DND-41 (cell line): ENCODE results near the gene PLEKHA4.

Experiments
- ATAC-seq: fragments of 200-7000 bp; cut with Tn5 transposase; 3 replicates; pipeline ENCODE4 v1.9.1; 2021; ENCODE audit warnings: low read depth; ENCODE audit not compliant: insufficient read depth
- DNase-seq: peaks from one replicate; pipeline ENCODE4 v3.0.0-alpha.2; 2020
- H2AFZ ChIP-seq: 2 replicates; pipeline ENCODE4 v1.6.0; 2012; ENCODE audit warnings: low read depth, low read length
- H3K27ac ChIP-seq: 2 replicates; pipeline ENCODE4 v1.5.1; 2012; ENCODE audit warnings: low read length, inconsistent platforms
- H3K27me3 ChIP-seq: fragments of 200-600 bp; sonication (generic); 2 replicates; pipeline ENCODE4 v1.6.0; 2012; ENCODE audit warnings: low read length, mild to moderate bottlenecking, inconsistent platforms; ENCODE audit not compliant: insufficient read depth, poor library complexity
- H3K36me3 ChIP-seq: 2 replicates; pipeline ENCODE4 v1.5.1; 2012; ENCODE audit warnings: low read length, inconsistent platforms; ENCODE audit not compliant: insufficient read depth
- H3K4me1 ChIP-seq: 2 replicates; pipeline ENCODE4 v1.5.1; 2012; ENCODE audit warnings: mild to moderate bottlenecking, low read length; ENCODE audit not compliant: insufficient read depth
- H3K4me2 ChIP-seq: 2 replicates; pipeline ENCODE4 v1.6.0; 2012; ENCODE audit warnings: mild to moderate bottlenecking, moderate library complexity, low read length, inconsistent platforms; ENCODE audit not compliant: insufficient read depth
- H3K4me3 ChIP-seq, 2 experiments: fragments of 200-600 bp in 1 of 2; shearing (Covaris generic) in 1 of 2; 2 replicates each; pipeline ENCODE4 v1.5.1; 2012 to 2016; ENCODE audit warnings: inconsistent platforms in 2 of 2, low read length in 2 of 2, mild to moderate bottlenecking in 2 of 2, low read depth in 1 of 2, moderate library complexity in 1 of 2
- H3K79me2 ChIP-seq: 2 replicates; pipeline ENCODE4 v1.6.0; 2012; ENCODE audit warnings: low read length, inconsistent platforms; ENCODE audit not compliant: insufficient read depth
- H3K9ac ChIP-seq: 2 replicates; pipeline ENCODE4 v1.6.0; 2012; ENCODE audit warnings: low read depth, mild to moderate bottlenecking, inconsistent platforms, low read length, moderate library complexity
- H3K9me3 ChIP-seq: 2 replicates; pipeline ENCODE4 v1.5.1; 2012; ENCODE audit warnings: low read length, moderate library complexity, mild to moderate bottlenecking, inconsistent platforms; ENCODE audit not compliant: insufficient read depth, severe bottlenecking
- H4K20me1 ChIP-seq: 2 replicates; pipeline ENCODE4 v1.6.0; 2012; ENCODE audit warnings: low read length; ENCODE audit not compliant: insufficient read depth
- EZH2 ChIP-seq: IDR thresholded peaks from 3 replicates; pipeline ENCODE4 v1.6.1; 2012; ENCODE audit warnings: borderline replicate concordance, low read depth, mild to moderate bottlenecking, moderate library complexity, low read length, inconsistent platforms; ENCODE audit not compliant: severe bottlenecking
- TF ChIP-seq, protein P1 (sequence below): IDR thresholded peaks from 2 replicates; pipeline ENCODE4 v1.5.1; 2012; ENCODE audit warnings: borderline replicate concordance, low read length, moderate library complexity, mild to moderate bottlenecking; ENCODE audit not compliant: poor library complexity, severe bottlenecking; ENCODE audit errors: extremely low read depth

The PLEKHA4 gene

GRCh38 chr19:48806518-48806817, 61.9 kb downstream of the PLEKHA4 start:
- Histone ChIP-seq H3K27me3 (no peaks in the 10 kb centered on the region), H3K79me2 (peaks cover 38% of the 10 kb centered on the region), H3K9me3 (no peaks in the 10 kb centered on the region), H3K4me1 (peaks cover 24% of the 10 kb centered on the region), H2AFZ (no peak overlapping the region), H3K4me2 (no peak overlapping the region), H4K20me1 (peaks cover 15% of the 10 kb centered on the region), H3K36me3 (peaks cover 16% of the 10 kb centered on the region), H3K9ac (no peak overlapping the region), H3K27ac (no peak overlapping the region), H3K4me3 (no peak overlapping the region)
- TF ChIP-seq, protein P1, sequence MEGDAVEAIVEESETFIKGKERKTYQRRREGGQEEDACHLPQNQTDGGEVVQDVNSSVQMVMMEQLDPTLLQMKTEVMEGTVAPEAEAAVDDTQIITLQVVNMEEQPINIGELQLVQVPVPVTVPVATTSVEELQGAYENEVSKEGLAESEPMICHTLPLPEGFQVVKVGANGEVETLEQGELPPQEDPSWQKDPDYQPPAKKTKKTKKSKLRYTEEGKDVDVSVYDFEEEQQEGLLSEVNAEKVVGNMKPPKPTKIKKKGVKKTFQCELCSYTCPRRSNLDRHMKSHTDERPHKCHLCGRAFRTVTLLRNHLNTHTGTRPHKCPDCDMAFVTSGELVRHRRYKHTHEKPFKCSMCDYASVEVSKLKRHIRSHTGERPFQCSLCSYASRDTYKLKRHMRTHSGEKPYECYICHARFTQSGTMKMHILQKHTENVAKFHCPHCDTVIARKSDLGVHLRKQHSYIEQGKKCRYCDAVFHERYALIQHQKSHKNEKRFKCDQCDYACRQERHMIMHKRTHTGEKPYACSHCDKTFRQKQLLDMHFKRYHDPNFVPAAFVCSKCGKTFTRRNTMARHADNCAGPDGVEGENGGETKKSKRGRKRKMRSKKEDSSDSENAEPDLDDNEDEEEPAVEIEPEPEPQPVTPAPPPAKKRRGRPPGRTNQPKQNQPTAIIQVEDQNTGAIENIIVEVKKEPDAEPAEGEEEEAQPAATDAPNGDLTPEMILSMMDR, result no peak
- TF ChIP-seq EZH2, result no peak
- ATAC-seq (no peak), DNase-seq (no peak)

DNA sequence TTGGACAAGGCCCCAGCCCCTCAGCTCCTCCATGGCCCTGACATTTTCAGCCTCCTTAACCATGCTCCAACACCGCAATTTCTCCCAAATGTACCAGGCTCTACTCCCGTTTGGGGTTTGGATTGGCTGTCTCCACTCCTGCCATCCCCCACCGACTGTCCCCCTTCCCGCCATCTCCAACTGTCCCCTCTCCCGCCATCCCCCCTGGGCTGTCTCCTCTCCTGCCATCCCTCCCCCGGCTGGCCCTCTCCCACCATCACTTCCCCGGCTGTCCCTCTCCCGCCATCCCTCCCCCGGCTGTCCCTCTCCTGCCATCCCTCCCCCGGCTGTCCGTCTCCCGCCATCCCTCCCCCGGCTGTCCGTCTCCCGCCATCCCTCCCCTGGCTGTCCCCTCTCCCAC, 63.0 kb downstream of the PLEKHA4 start:
- no peak for DNase-seq
- Histone ChIP-seq H3K9me3 (no peaks in the 10 kb centered on the region), H3K27ac (no peak overlapping the region)

DNA sequence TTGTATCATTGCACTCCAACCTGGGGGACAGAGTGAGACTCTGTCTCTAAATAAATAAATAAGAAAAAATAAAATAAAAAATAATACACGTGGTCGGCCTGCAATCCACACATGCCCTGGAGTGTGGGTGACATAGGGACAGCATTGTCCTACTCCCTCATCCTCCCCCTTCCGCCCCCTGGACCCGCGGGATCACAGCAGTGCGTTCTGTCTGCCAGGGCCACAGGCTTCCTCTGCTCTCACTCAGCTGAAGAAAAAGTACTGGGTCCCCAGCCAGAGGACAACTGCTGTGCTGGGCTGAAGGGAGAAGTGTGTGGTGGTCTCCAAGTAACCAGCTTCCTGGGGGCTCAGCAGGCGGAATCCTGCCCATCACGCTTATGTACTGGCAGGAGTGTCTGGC, 63.9 kb downstream of the PLEKHA4 start:
- Histone ChIP-seq H3K4me3 (no peak overlapping the region), H3K36me3 (peaks cover 22% of the 10 kb centered on the region), H3K27me3 (no peaks in the 10 kb centered on the region), H3K9me3 (no peaks in the 10 kb centered on the region), H3K27ac (no peak overlapping the region), H3K4me2 (no peak overlapping the region), H2AFZ (no peak overlapping the region), H3K9ac (no peak overlapping the region), H3K79me2 (peaks cover 23% of the 10 kb centered on the region), H3K4me1 (peaks cover 15% of the 10 kb centered on the region), H4K20me1 (peaks cover 15% of the 10 kb centered on the region)
- no peak for DNase-seq
- no peak for ATAC-seq
- TF ChIP-seq, protein P1, result no peak
- TF ChIP-seq EZH2, result no peak

More for the DNA sequence above, 63.0 kb downstream of the PLEKHA4 start:
- no peak overlapping the region for H3K4me2 ChIP-seq
- H3K36me3 ChIP-seq, result peaks cover 16% of the 10 kb centered on the region
- H3K27me3 ChIP-seq, result no peaks in the 10 kb centered on the region
- ATAC-seq, result no peak
- TF ChIP-seq, protein P1, result no peak
- no peak for TF ChIP-seq EZH2
- no peak overlapping the region for H3K9ac ChIP-seq
- no peak overlapping the region for H3K4me3 ChIP-seq
- H2AFZ ChIP-seq, result no peak overlapping the region
- peaks cover 32% of the 10 kb centered on the region for H3K79me2 ChIP-seq
- H4K20me1 ChIP-seq, result peaks cover 15% of the 10 kb centered on the region
- H3K4me1 ChIP-seq, result peaks cover 18% of the 10 kb centered on the region

- TF ChIP-seq EZH2, result no peak
- TF ChIP-seq, protein P1, result no peak
- Histone ChIP-seq H2AFZ (no peak overlapping the region), H3K79me2 (peaks cover 5% of the 10 kb centered on the region; the same call in 1 of the 2 replicates), H3K4me1 (peaks cover 15% of the 10 kb centered on the region), H3K9ac (no peak overlapping the region), H4K20me1 (peaks cover 7% of the 10 kb centered on the region), H3K9me3 (no peaks in the 10 kb centered on the region), H3K36me3 (peaks cover 19% of the 10 kb centered on the region; the same call in 1 of the 2 replicates), H3K4me2 (no peak overlapping the region), H3K4me3 (no peak overlapping the region), H3K27me3 (no peaks in the 10 kb centered on the region), H3K27ac (no peak overlapping the region)
- ATAC-seq (no peak), DNase-seq (no peak)
Measured at GRCh38 chr19:48802623-48803022, 65.8 kb downstream of the PLEKHA4 start.
